BE2C (cell line): ENCODE measurements around the gene CFAP299.
"Not testable (repeated sequence)": the region's sequence is repeated elsewhere in the genome, so short reads cannot be mapped to it uniquely, and the experiment has no call there.

Experiments
- DNase-seq: peaks from one replicate; pipeline ENCODE4 v3.0.0-alpha.2; 2020
- H3K27me3 ChIP-seq: fragments of 250-450 bp; sonication (Bioruptor Pico); 2 replicates; pipeline ENCODE4 v1.5.1; 2020; ENCODE audit warnings: mild to moderate bottlenecking
- H3K36me3 ChIP-seq: fragments of 250-450 bp; sonication (Bioruptor Pico); 2 replicates; pipeline ENCODE4 v1.5.1; 2020; ENCODE audit warnings: mild to moderate bottlenecking
- H3K4me1 ChIP-seq: fragments of 250-450 bp; sonication (Bioruptor Pico); 2 replicates; pipeline ENCODE4 v1.5.1; 2020
- H3K4me3 ChIP-seq: 2 replicates; pipeline ENCODE4 v1.5.1; 2011; ENCODE audit warnings: low read depth, low read length
- H3K9me3 ChIP-seq: fragments of 250-450 bp; sonication (Bioruptor Pico); 2 replicates; pipeline ENCODE4 v1.5.1; 2020
- TF ChIP-seq, protein P1 (sequence below): IDR thresholded peaks from 2 replicates; pipeline ENCODE4 v1.5.1; 2012; ENCODE audit warnings: mild to moderate bottlenecking, low read depth, low read length

Gene CFAP299

DNA sequence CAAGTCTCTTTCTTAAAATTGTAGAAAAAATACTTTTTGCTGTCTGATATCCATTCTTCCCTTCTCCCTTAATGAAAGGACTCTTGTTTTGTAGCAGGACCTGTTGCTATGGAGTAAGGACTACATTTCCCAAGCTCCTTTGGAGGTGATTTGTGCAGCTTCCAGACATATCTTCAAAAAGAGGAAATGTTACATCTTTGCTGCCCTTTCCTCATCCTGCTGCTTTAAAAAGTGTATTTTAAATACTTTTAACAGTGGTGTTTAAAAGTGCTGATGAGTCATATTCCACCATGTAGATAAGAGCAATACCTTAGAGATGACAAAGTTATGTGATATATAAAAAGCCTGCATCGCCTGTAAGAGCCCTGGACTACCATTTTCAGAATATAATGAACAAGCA is 98.7 kb downstream of the CFAP299 start:
- Histone ChIP-seq H3K4me3 (no peak overlapping the region), H3K27me3 (no peaks in the 10 kb centered on the region), H3K9me3 (no peaks in the 10 kb centered on the region), H3K4me1 (no peaks in the 10 kb centered on the region), H3K36me3 (no peaks in the 10 kb centered on the region)
- TF ChIP-seq, protein P1, sequence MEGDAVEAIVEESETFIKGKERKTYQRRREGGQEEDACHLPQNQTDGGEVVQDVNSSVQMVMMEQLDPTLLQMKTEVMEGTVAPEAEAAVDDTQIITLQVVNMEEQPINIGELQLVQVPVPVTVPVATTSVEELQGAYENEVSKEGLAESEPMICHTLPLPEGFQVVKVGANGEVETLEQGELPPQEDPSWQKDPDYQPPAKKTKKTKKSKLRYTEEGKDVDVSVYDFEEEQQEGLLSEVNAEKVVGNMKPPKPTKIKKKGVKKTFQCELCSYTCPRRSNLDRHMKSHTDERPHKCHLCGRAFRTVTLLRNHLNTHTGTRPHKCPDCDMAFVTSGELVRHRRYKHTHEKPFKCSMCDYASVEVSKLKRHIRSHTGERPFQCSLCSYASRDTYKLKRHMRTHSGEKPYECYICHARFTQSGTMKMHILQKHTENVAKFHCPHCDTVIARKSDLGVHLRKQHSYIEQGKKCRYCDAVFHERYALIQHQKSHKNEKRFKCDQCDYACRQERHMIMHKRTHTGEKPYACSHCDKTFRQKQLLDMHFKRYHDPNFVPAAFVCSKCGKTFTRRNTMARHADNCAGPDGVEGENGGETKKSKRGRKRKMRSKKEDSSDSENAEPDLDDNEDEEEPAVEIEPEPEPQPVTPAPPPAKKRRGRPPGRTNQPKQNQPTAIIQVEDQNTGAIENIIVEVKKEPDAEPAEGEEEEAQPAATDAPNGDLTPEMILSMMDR = no peak
- no peak for DNase-seq

DNA sequence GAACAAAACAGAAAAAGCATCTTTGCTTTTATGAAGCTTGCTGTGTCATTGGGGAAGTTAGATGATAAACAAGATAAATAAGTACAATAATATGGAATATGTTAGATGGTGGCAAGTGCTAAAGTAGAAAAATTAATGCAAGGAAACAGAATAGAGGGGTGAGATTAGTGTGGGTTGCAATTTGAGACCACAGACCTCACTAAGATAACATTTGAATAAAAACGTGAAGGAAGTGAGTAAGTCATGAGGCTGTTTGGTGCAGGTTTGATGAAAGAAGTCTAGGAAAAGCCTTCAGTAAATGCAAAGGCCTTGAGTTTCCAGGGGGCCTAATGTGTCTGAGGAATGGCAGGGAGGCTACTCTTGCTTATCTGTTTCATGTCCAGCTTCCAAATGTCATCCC is 102.5 kb downstream of the CFAP299 start:
- DNase-seq = no peak
- H3K27me3 ChIP-seq = no peaks in the 10 kb centered on the region
- no peaks in the 10 kb centered on the region for H3K4me1 ChIP-seq
- TF ChIP-seq, protein P1 = no peak
- no peaks in the 10 kb centered on the region for H3K36me3 ChIP-seq
- no peaks in the 10 kb centered on the region for H3K9me3 ChIP-seq
- H3K4me3 ChIP-seq = no peak overlapping the region

DNA sequence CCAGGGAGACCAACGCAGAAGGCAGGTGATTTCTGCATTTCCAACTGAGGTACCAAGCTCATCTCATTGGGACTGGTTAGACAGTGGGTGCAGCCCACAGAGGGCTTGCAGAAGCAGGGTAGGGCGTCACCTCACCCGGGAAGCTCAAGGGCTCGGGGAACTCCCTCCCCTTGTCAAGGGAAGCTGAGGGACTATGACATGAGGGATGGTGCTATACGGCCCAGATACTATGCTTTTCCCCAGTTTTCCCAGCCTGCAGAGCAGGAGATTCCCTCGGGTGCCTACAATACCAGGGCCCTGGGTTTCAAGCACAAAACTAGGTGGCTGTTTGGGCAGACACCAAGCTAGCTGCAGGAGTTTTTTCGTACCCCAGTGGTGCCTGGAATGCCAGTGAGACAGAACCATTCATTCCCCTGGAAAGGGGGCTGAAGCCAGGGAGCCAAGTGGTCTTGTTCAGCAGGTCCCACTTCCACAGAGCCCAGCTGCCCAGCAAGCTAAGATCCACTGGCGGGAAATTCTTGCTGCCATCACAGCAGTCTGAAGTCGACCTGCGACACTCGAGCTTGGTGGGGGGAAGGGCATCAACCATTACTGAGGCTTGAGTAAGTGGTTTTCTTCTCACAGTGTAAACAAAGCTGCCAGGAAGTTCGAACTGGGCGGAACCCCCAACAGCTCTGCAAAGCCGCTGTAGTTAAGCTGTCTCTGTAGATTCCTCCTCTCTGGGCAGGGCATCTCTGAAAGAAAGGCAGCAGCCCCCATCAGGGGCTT is 103.9 kb downstream of the CFAP299 start:
- H3K9me3 ChIP-seq, H3K27me3 ChIP-seq, H3K4me3 ChIP-seq, DNase-seq, H3K4me1 ChIP-seq, H3K36me3 ChIP-seq: not testable (repeated sequence)

DNA sequence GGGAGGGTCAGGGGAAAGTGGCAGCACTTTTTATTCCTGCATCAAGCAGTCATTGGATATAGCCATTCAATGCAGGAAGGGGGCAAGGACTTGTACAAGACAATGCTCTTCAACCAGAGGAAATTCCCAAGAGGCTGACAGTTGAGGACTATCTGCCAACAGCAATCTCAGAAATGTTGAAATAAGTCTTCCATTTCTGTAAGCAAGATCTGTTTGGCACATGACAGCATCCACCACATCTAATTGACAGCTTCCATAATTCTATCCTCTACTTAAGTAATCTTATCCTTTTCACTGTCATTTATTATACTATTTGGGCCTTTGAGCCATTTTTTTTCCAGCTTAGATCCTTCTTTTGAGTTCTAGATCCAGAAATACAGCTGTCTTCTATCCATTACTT is 110.7 kb downstream of the CFAP299 start:
- Histone ChIP-seq H3K9me3 (no peaks in the 10 kb centered on the region), H3K27me3 (no peaks in the 10 kb centered on the region), H3K4me1 (no peaks in the 10 kb centered on the region), H3K36me3 (no peaks in the 10 kb centered on the region), H3K4me3 (no peak overlapping the region)
- no peak for DNase-seq
- TF ChIP-seq, protein P1 = no peak

DNA sequence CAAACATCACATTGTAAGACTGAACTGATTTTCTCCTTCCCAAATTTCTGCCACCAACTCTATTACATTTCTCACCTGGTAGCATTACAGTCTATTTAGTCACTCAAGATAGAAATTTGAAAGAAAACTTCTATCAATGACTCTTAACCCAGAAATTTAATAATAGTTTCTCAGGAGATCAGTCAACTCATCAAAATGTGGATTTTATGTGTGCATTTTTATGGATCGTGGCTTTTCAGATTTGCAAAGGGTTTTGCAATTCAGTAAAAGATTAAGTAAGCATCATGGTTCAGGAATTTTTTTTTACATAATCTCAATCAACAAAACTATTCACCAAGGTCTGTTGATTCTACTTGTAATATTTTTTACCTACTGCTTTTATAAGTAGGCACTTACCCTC is 111.1 kb downstream of the CFAP299 start:
- TF ChIP-seq, protein P1 = no peak
- H3K9me3 ChIP-seq = no peaks in the 10 kb centered on the region
- DNase-seq = no peak
- no peaks in the 10 kb centered on the region for H3K4me1 ChIP-seq
- no peaks in the 10 kb centered on the region for H3K27me3 ChIP-seq
- no peaks in the 10 kb centered on the region for H3K36me3 ChIP-seq
- H3K4me3 ChIP-seq = no peak overlapping the region

DNA sequence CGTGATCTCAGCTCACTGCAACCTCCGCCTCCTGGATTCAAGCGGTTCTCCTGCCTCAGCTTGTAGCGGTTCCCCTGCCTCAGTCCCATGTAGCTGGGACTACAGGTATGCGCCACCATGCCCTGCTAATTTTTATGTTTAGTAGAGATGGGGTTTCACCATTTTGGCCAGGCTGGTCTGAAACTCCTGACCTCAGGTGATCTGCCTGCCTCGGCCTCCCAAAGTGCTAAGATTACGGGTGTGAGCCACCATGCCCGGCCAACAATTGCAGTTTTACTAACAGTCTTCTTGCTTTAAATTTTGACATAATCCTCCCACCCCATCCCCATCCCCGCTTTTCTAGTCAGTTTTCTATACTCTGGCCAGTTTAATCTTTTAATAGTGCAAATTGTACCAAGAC is 112.0 kb downstream of the CFAP299 start:
- Histone ChIP-seq H3K4me1 (no peaks in the 10 kb centered on the region), H3K4me3 (no peak overlapping the region), H3K9me3 (no peaks in the 10 kb centered on the region), H3K36me3 (no peaks in the 10 kb centered on the region), H3K27me3 (no peaks in the 10 kb centered on the region)
- TF ChIP-seq, protein P1 = no peak
- DNase-seq = no peak
